Stomach (tissue), 4 donors: ENCODE measurements around the gene SPTBN5.

ENCODE experiments used
- CTCF ChIP-seq, 7 experiments: fragments of 450-650 bp in 4 of 7; fragments of 200-600 bp in 3 of 7; sonication (generic) in 3 of 7; IDR thresholded peaks; one replicate each; pipeline ENCODE4 v1.5.1; 2016 to 2019; ENCODE audit warnings: antibody characterized with exemption in 7 of 7, control low read depth in 2 of 7, mild to moderate bottlenecking in 1 of 7
- EP300 ChIP-seq: sonication (generic); formaldehyde crosslinking; IDR thresholded peaks from one replicate; pipeline ENCODE4 v1.6.1; 2017; ENCODE audit warnings: antibody characterized with exemption
- POLR2A ChIP-seq, 4 donors: fragments of 450-650 bp; IDR thresholded peaks; one replicate each; pipeline ENCODE4 v1.6.1; 2016; ENCODE audit warnings: antibody characterized with exemption in 4 of 4, control low read depth in 2 of 4, mild to moderate bottlenecking in 1 of 4, moderate library complexity in 1 of 4

GRCh38 chr15:41816788-41817187 lies 77.1 kb downstream of the SPTBN5 start:
- TF ChIP-seq CTCF (IDR thresholded peaks at IDR 0.05) (no peak), EP300 (no peak), POLR2A (IDR thresholded peaks at IDR 0.05) (no peak)
